ENCODE results near the gene GRAMD4. TPM values are rescaled to one million over a fixed set of nuclear protein-coding genes. Genes with fewer than 3 reads are reported as not detected.

The GRAMD4 gene
- total and polyA plus RNA-seq, 10 of the 15 experiments (the other 5 are each of a cell fraction or from before 2014, with no cell fraction given) = 0.21 to 45.5 (median 10.6) TPM

DNA sequence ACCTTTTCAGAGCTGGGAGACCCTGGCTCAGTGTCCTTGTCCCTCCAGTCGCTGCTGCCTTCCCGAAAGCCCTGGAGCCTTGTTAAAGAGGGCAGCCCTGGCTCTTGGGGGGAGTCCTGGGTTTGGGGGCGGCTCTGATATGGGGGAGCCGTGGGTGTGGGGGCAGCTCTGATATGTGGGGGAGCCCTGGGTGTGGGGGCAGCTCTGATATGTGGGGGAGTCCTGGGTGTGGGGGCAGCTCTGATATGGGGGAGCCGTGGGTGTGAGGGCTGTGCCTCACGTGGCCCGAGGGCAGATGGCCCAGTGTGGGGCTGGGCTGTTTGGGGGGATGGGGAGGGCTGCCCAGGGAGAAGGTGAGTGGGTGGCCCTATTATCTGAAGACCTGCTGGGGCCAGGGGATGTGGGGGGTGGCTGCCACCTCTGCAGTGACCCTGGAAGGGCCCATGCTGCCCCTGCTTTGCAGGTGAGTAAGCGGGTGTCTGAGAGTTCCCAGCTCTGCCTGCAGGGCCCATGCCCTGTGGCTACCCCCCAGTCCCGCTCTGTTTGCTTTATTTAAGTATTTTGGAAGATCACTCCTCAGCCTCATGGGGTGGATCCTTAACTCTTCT, 30.9 kb upstream of the GRAMD4 start (continued):
- TF ChIP-seq NFYB (IDR thresholded peaks at IDR 0.05; ENCODE audit: insufficient read depth, low read depth, low read length) (no peak), MLLT1 (IDR thresholded peaks at IDR 0.05) (0 out of 2 replicates have a peak, but pooled peaks have one; percentile 23)

GRCh38 chr22:46589871-46590271, 30.3 kb upstream of the GRAMD4 start:
- DNase-seq (ENCODE audit: low read depth, low spot score) (no peak), FAIRE-seq (no peak), ATAC-seq (no peak)
- 81% methylated on average over 11 of the region's 11 CpGs for WGBS (ENCODE audit: insufficient coverage, insufficient replicate concordance, low lambda C conversion rate, missing lambda C conversion rate)
- ChIA-PET POLR2A (interaction anchor here (1.5 kb wide), 1 partner anchor 25 kb away, joined by 4 read pairs; no protein-coding TSS in a partner anchor), SMC1A (ENCODE audit: uncharacterized antibody, unreplicated experiment) (interaction anchor here (2.4 kb wide), 1 partner anchor 26 kb away, joined by 13 read pairs; no protein-coding TSS in a partner anchor), CTCF (interaction anchor here (3.4 kb wide), 1 partner anchor 26 kb away, joined by 19 read pairs; no protein-coding TSS in a partner anchor), RAD21 (ENCODE audit: unreplicated experiment) (interaction anchor here (0.9 to 3.4 kb wide), 3 partner anchors 8 to 26 kb away, joined by 4 to 13 read pairs (median 4); no protein-coding TSS in a partner anchor)
- no peak overlapping the region for H3K27ac ChIP-seq (ENCODE audit: control insufficient read depth, insufficient read depth)
- no peak overlapping the region for H3K9ac ChIP-seq (ENCODE audit: control insufficient read depth, insufficient read depth, low read length)
- intact Hi-C loops (cut with micrococcal nuclease; ENCODE audit: unreplicated experiment) (loop anchor here (5.0 to 10.0 kb wide), 2 partner anchors 147 to 185 kb away; partner anchors contain the start of gene CERK), in situ Hi-C loops (cut with MboI) (no loop called here)
- peaks cover 58% of the 10 kb centered on the region for H3K4me1 ChIP-seq (ENCODE audit: control insufficient read depth, insufficient read depth, low read length)
- H3K4me3 ChIP-seq = no peak overlapping the region
- H3K79me2 ChIP-seq (ENCODE audit: control insufficient read depth, insufficient read depth, low read length) = peaks cover 5% of the 10 kb centered on the region
- H2AFZ ChIP-seq (ENCODE audit: control insufficient read depth, low read depth, low read length) = no peak overlapping the region
- H3K27me3 ChIP-seq (replicated peaks in 1 of 2; ENCODE audit: control insufficient read depth in 2 of 2, insufficient read depth in 2 of 2, low read length in 1 of 2) = no peaks in the 10 kb centered on the region
- H3K4me2 ChIP-seq (ENCODE audit: control insufficient read depth, insufficient read depth) = no peak overlapping the region
- BruUV-seq (replicated peaks) = no TSS peak
- no peaks in the 10 kb centered on the region for H3K9me3 ChIP-seq (replicated peaks; ENCODE audit: control insufficient read depth, insufficient read depth, low read length)
- no peaks in the 10 kb centered on the region for H4K20me1 ChIP-seq (ENCODE audit: control insufficient read depth, insufficient read depth)
- H3K36me3 ChIP-seq (ENCODE audit: control insufficient read depth in 2 of 2, insufficient read depth in 2 of 2, low read length in 1 of 2) = no peaks in the 10 kb centered on the region; a peak in 1 of 4 replicates
- no peak for TF ChIP-seq BCL11A (IDR thresholded peaks at IDR 0.05; ENCODE audit: low read depth, low read length)
- TF ChIP-seq SUZ12 (IDR thresholded peaks at IDR 0.05; ENCODE audit: unreplicated experiment) = no peak
- TF ChIP-seq ZNF592 (IDR thresholded peaks at IDR 0.05) = no peak
- TF ChIP-seq CREM (IDR thresholded peaks at IDR 0.05; ENCODE audit: low read depth) = no peak
- no peak for TF ChIP-seq EED (IDR thresholded peaks at IDR 0.05; ENCODE audit: low read depth)
- no peak for TF ChIP-seq RBBP5 (conservative IDR thresholded peaks at IDR 0.05)
- TF ChIP-seq NR2C1 (IDR thresholded peaks at IDR 0.05) = no peak
- TF ChIP-seq SMARCA5 (IDR thresholded peaks at IDR 0.05) = no peak
- TF ChIP-seq RAD51 (IDR thresholded peaks at IDR 0.05) = no peak
- no peak for TF ChIP-seq NR2F1 (conservative IDR thresholded peaks at IDR 0.05)
- TF ChIP-seq E4F1 (IDR thresholded peaks at IDR 0.05; ENCODE audit: borderline replicate concordance, partially characterized antibody) = no peak
- TF ChIP-seq BHLHE40 (IDR thresholded peaks at IDR 0.05; ENCODE audit: borderline replicate concordance in 1 of 2, low read depth in 2 of 2, low read length in 1 of 2) = no peak
